Astrocyte (in vitro differentiated cells and primary cell): ENCODE results near the gene CASR.

Experiments
- CTCF ChIP-seq: IDR thresholded peaks from 2 replicates; pipeline ENCODE4 v1.5.1; 2011; ENCODE audit warnings: low read depth, mild to moderate bottlenecking, inconsistent platforms, low read length, moderate library complexity; ENCODE audit not compliant: insufficient read depth
- EZH2 ChIP-seq: IDR thresholded peaks from 2 replicates; pipeline ENCODE4 v1.6.1; 2012; ENCODE audit warnings: mild to moderate bottlenecking, low read length, inconsistent platforms; ENCODE audit not compliant: insufficient read depth

- TF ChIP-seq CTCF (no peak), EZH2 (no peak)
These were observed 68.0 kb downstream of the CASR start for GRCh38 chr3:122251428-122251827.
